Karpas-422 (cell line): ENCODE measurements around the gene RBM22. TPM values are rescaled to one million over a fixed set of nuclear protein-coding genes. Genes with fewer than 3 reads are reported as not detected.

ENCODE experiments used
- DNase-seq: peaks from one replicate; pipeline ENCODE4 v3.0.0-alpha.2; 2015
- H2AFZ ChIP-seq: fragments of 200-600 bp; sonication (generic); 2 replicates; pipeline ENCODE4 v1.6.1; 2014; ENCODE audit warnings: antibody characterized with exemption, low read length, mixed read lengths
- H3K27ac ChIP-seq: fragments of 200-600 bp; sonication (generic); 2 replicates; pipeline ENCODE4 v1.5.1; 2014; ENCODE audit warnings: mild to moderate bottlenecking, low read length, moderate library complexity
- H3K27me3 ChIP-seq: fragments of 200-600 bp; sonication (generic); 2 replicates; pipeline ENCODE4 v1.6.1; 2014; ENCODE audit warnings: low read length, mixed read lengths
- H3K36me3 ChIP-seq: fragments of 200-600 bp; sonication (generic); 2 replicates; pipeline ENCODE4 v1.6.1; 2014; ENCODE audit warnings: low read length, mixed read lengths; ENCODE audit not compliant: insufficient read depth
- H3K4me1 ChIP-seq: fragments of 200-600 bp; sonication (generic); 2 replicates; pipeline ENCODE4 v1.6.1; 2014; ENCODE audit warnings: mild to moderate bottlenecking, low read length, mixed read lengths
- H3K4me2 ChIP-seq: fragments of 200-600 bp; sonication (generic); 2 replicates; pipeline ENCODE4 v1.6.1; 2014; ENCODE audit warnings: low read length, low read depth, mild to moderate bottlenecking; ENCODE audit not compliant: poor library complexity, severe bottlenecking
- H3K4me3 ChIP-seq: fragments of 200-600 bp; sonication (generic); 2 replicates; pipeline ENCODE4 v1.5.1; 2014; ENCODE audit warnings: mild to moderate bottlenecking, antibody characterized with exemption, low read length, mixed read lengths
- H3K79me2 ChIP-seq: fragments of 200-600 bp; sonication (generic); 2 replicates; pipeline ENCODE4 v1.6.1; 2014; ENCODE audit warnings: mild to moderate bottlenecking, low read length, mixed read lengths
- H3K9ac ChIP-seq: fragments of 200-600 bp; sonication (generic); 2 replicates; pipeline ENCODE4 v1.6.0; 2014; ENCODE audit warnings: low read length
- H3K9me2 ChIP-seq: fragments of 200-600 bp; sonication (generic), shearing (Covaris generic); replicated peaks from 2 replicates; pipeline ENCODE4 v1.6.0; 2014; ENCODE audit warnings: mild to moderate bottlenecking, low read length, moderate library complexity; ENCODE audit not compliant: insufficient read depth
- H3K9me3 ChIP-seq: fragments of 300-700, 200-600 bp; sonication (generic); 2 replicates; pipeline ENCODE4 v1.6.1; 2014; ENCODE audit warnings: low read length, mixed read lengths
- H4K20me1 ChIP-seq: fragments of 200-600 bp; sonication (generic); 2 replicates; pipeline ENCODE4 v1.6.1; 2014; ENCODE audit warnings: mild to moderate bottlenecking, antibody characterized with exemption, low read length, low read depth; ENCODE audit not compliant: insufficient read depth
- total RNA-seq: library from RNA; depleted of rRNA; stranded (reverse); fragments of >200 nt; shearing (Covaris generic); gene quantifications from 2 replicates; pipeline ENCODE4 v1.2.3, GENCODE V29; 2014; ENCODE audit warnings: low replicate concordance

The RBM22 gene
- total RNA-seq, 1 experiment from 2014 or later: 53.2 TPM

DNA sequence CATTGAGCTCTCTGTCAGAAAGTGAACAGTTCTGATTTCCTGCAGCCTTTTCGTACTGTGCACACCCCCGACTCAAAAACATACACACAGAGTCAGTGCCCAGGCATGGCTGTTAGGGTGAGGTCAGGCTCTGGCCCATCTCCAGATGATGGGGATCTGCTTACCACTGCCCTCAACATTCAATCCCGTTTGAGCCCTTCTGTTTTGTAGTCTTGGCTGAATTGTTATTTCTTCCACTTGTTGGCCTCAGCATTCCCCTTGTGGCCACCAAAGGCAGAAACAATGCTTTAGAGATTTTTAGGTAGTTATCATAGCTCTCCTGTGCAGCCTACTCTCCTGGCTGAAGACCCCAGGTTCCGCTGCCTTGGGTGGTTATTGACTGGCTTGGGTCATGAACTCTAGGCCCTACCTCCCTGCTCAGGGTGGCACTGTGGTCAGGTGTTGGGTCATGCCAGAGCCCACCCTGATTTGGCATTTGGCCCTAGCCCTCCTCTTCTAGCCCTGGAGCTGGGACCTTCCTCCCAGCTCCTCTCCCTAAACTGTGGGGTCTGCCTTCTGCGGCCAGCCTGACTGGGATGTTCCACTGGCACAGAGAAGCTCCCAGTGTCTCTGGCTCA lies 47.6 kb downstream of the RBM22 start:
- no peak overlapping the region for H2AFZ ChIP-seq
- no peak for DNase-seq
- H4K20me1 ChIP-seq: no peaks in the 10 kb centered on the region
- H3K27ac ChIP-seq: no peak overlapping the region
- no peaks in the 10 kb centered on the region for H3K9me2 ChIP-seq
- peaks cover 13% of the 10 kb centered on the region for H3K4me1 ChIP-seq
- H3K36me3 ChIP-seq: no peaks in the 10 kb centered on the region
- H3K4me2 ChIP-seq: no peak overlapping the region
- H3K4me3 ChIP-seq: no peak overlapping the region
- no peaks in the 10 kb centered on the region for H3K9me3 ChIP-seq
- no peaks in the 10 kb centered on the region for H3K79me2 ChIP-seq
- H3K27me3 ChIP-seq: no peaks in the 10 kb centered on the region
- H3K9ac ChIP-seq: no peak overlapping the region

DNA sequence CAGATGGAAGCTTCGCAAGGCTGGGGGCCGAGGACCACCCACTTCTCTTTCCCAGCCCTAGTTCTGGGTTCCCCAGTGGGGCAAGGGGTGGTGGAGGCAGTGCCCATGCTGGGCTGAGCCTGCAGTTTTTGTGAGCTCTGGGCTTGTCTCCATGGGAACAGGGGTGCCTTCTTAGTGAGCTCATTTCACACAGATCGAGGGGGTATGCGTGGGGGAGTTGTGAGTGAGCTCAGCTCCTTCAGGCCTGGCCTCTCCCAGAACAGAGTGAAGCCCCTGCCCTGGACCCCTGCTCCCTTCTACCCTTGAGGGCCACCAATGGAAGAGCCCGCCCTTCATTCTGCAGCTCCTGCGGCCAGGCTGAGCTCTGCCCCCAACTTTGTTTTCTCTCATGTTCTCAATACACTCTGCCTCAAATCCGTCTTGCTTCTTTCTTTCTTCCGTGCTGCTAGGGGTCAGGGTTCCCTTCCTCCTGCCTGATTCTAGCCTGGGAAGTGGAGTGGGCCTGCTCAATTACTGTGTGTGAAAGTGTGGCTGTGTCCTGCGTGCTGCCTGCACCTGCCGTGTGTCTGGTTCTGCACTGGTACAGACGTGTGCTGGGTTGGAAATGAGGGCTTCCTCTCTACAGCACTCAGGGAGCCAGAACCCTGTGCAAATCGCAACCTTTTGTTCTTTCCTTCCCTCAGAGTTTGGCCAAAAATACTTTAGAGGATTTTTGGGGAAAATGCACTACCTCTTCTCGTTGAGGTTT lies 48.8 kb downstream of the RBM22 start:
- DNase-seq: no peak
- H2AFZ ChIP-seq: no peak overlapping the region
- H3K9me2 ChIP-seq: no peaks in the 10 kb centered on the region
- H4K20me1 ChIP-seq: no peaks in the 10 kb centered on the region
- no peaks in the 10 kb centered on the region for H3K27me3 ChIP-seq
- peaks cover 11% of the 10 kb centered on the region for H3K4me1 ChIP-seq
- no peaks in the 10 kb centered on the region for H3K79me2 ChIP-seq
- no peak overlapping the region for H3K27ac ChIP-seq
- no peak overlapping the region for H3K9ac ChIP-seq
- no peak overlapping the region for H3K4me3 ChIP-seq
- H3K36me3 ChIP-seq: no peaks in the 10 kb centered on the region
- no peak overlapping the region for H3K4me2 ChIP-seq
- no peaks in the 10 kb centered on the region for H3K9me3 ChIP-seq

GRCh38 chr5:150651382-150651781 lies 49.5 kb downstream of the RBM22 start:
- no peak for DNase-seq
- Histone ChIP-seq H3K9ac (no peak overlapping the region), H2AFZ (no peak overlapping the region), H3K4me1 (peaks cover 6% of the 10 kb centered on the region), H3K9me3 (no peaks in the 10 kb centered on the region), H3K4me3 (no peak overlapping the region), H3K36me3 (no peaks in the 10 kb centered on the region), H3K27me3 (no peaks in the 10 kb centered on the region), H3K79me2 (no peaks in the 10 kb centered on the region), H3K4me2 (no peak overlapping the region), H4K20me1 (no peaks in the 10 kb centered on the region), H3K9me2 (no peaks in the 10 kb centered on the region), H3K27ac (no peak overlapping the region)

- Histone ChIP-seq H3K4me1 (no peaks in the 10 kb centered on the region), H3K4me3 (no peak overlapping the region), H3K79me2 (no peaks in the 10 kb centered on the region), H3K9me2 (no peaks in the 10 kb centered on the region), H3K36me3 (no peaks in the 10 kb centered on the region), H3K27me3 (no peaks in the 10 kb centered on the region), H3K4me2 (no peak overlapping the region), H3K27ac (no peak overlapping the region), H4K20me1 (no peaks in the 10 kb centered on the region), H3K9me3 (no peaks in the 10 kb centered on the region), H3K9ac (no peak overlapping the region), H2AFZ (no peak overlapping the region)
- DNase-seq: no peak
These were observed 50.5 kb downstream of the RBM22 start for GRCh38 chr5:150650021-150651006.

GRCh38 chr5:150649108-150650020 lies 51.5 kb downstream of the RBM22 start:
- no peak overlapping the region for H3K27ac ChIP-seq
- H3K4me3 ChIP-seq: no peak overlapping the region
- H3K9me3 ChIP-seq: no peaks in the 10 kb centered on the region
- no peaks in the 10 kb centered on the region for H3K36me3 ChIP-seq
- no peak overlapping the region for H2AFZ ChIP-seq
- no peaks in the 10 kb centered on the region for H3K9me2 ChIP-seq
- no peak overlapping the region for H3K9ac ChIP-seq
- H4K20me1 ChIP-seq: no peaks in the 10 kb centered on the region
- no peaks in the 10 kb centered on the region for H3K4me1 ChIP-seq
- H3K27me3 ChIP-seq: no peaks in the 10 kb centered on the region
- no peak for DNase-seq
- H3K79me2 ChIP-seq: no peaks in the 10 kb centered on the region
- no peak overlapping the region for H3K4me2 ChIP-seq

DNA sequence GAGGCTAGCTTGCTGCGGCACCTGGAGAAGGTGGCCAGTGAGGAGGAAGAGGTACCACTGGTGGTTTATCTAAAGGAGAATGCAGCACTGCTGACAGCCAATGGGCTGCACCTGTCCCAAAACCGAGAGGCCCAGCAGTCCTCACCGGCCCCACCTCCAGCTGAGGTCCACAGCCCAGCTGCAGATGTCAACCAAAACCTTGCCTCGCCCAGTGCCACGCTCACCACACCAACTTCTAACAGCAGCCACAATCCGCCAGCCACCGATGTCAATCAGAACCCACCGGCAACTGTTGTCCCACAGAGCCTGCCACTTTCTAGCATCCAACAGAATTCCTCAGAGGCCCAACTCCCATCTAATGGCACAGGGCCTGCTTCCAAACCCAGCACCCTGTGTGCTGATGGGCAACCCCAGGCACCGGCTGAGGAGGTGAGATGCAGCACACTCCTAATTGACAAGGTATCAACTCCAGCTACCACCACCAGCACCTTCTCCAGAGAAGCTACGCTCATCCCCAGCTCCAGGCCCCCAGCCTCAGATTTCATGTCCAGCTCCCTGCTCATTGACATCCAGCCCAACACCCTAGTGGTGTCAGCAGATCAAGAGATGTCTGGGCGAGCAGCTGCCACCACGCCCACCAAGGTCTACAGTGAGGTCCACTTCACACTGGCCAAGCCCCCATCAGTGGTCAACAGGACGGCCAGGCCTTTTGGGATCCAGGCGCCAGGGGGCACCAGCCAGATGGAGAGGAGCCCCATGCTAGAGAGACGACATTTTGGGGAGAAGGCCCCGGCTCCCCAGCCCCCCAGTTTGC lies 52.4 kb downstream of the RBM22 start:
- Histone ChIP-seq H3K27ac (no peak overlapping the region), H2AFZ (no peak overlapping the region), H3K4me1 (no peaks in the 10 kb centered on the region), H3K27me3 (no peaks in the 10 kb centered on the region), H3K79me2 (no peaks in the 10 kb centered on the region), H3K9me2 (no peaks in the 10 kb centered on the region), H3K4me2 (no peak overlapping the region), H3K36me3 (no peaks in the 10 kb centered on the region), H4K20me1 (no peaks in the 10 kb centered on the region), H3K9ac (no peak overlapping the region), H3K4me3 (no peak overlapping the region), H3K9me3 (no peaks in the 10 kb centered on the region)
- DNase-seq: no peak
